Caco-2 (cell line): ENCODE results near the gene OGDH. TPM values are rescaled to one million over a fixed set of nuclear protein-coding genes. Genes with fewer than 3 reads are reported as not detected.

Experiments
- BruUV-seq: library from RNA; stranded (reverse); fragments of 400-500 nt; replicated peaks from 2 replicates; lab custom pipeline; 2021; lab: Mats Ljungman, UMichigan
- CTCF ChIA-PET: fragments of 300-600 bp; sonication (Branson Sonifier 250); formaldehyde crosslinking; loops from one replicate; lab custom pipeline; 2022; ENCODE audit warnings: antibody characterized with exemption; lab: Charles Lee
- POLR2A ChIA-PET: fragments of 300-600 bp; sonication (Branson Sonifier 250); formaldehyde crosslinking; loops from one replicate; lab custom pipeline; 2022; ENCODE audit warnings: antibody characterized with exemption; lab: Charles Lee
- DNase-seq, 2 experiments: peaks; one replicate each; pipeline versions ENCODE4 v3.0.0 to v3.0.0-alpha.2; 2020 to 2022
- H3K27me3 ChIP-seq: replicated peaks from 2 replicates; pipeline ENCODE4 v1.6.0; 2011; ENCODE audit warnings: low read length; ENCODE audit not compliant: control insufficient read depth, insufficient read depth
- H3K36me3 ChIP-seq: 2 replicates; pipeline ENCODE4 v1.5.1; 2011; ENCODE audit warnings: low read length; ENCODE audit not compliant: control insufficient read depth, insufficient read depth
- H3K4me1 ChIP-seq: fragments of 250-450 bp; sonication (Bioruptor Pico); 2 replicates; pipeline ENCODE4 v1.5.1; 2020; ENCODE audit warnings: mild to moderate bottlenecking
- H3K4me3 ChIP-seq: 2 replicates; pipeline ENCODE4 v1.5.1; 2011; ENCODE audit warnings: low read depth, mild to moderate bottlenecking, control low read depth, low read length
- H3K9me3 ChIP-seq: fragments of 250-450 bp; sonication (Bioruptor Pico); 2 replicates; pipeline ENCODE4 v1.5.1; 2020; ENCODE audit warnings: mild to moderate bottlenecking, moderate library complexity
- H3K27ac Mint-ChIP-seq: one replicate; pipeline ENCODE4 v1.8.0; 2022; ENCODE audit warnings: mixed read lengths; ENCODE audit not compliant: unreplicated experiment
- H3K27me3 Mint-ChIP-seq: one replicate; pipeline ENCODE4 v1.8.0; 2022; ENCODE audit warnings: mixed read lengths; ENCODE audit not compliant: insufficient read depth, unreplicated experiment
- H3K36me3 Mint-ChIP-seq: one replicate; pipeline ENCODE4 v1.8.0; 2022; ENCODE audit warnings: mild to moderate bottlenecking, mixed read lengths; ENCODE audit not compliant: insufficient read depth, unreplicated experiment
- H3K4me1 Mint-ChIP-seq: one replicate; pipeline ENCODE4 v1.8.0; 2022; ENCODE audit warnings: low read depth, mixed read lengths; ENCODE audit not compliant: unreplicated experiment
- H3K4me3 Mint-ChIP-seq: one replicate; pipeline ENCODE4 v1.8.0; 2022; ENCODE audit warnings: mild to moderate bottlenecking, moderate library complexity, mixed read lengths; ENCODE audit not compliant: unreplicated experiment
- H3K9me3 Mint-ChIP-seq: one replicate; pipeline ENCODE4 v1.8.0; 2022; ENCODE audit warnings: mixed read lengths; ENCODE audit not compliant: unreplicated experiment
- CTCF ChIP-seq, 2 experiments: fragments of 200-600 bp in 1 of 2; IDR thresholded peaks; 1 replicate in 1 of 2; 2 replicates in 1 of 2; pipeline versions ENCODE4 v1.5.1 to v1.8.0; 2011 to 2022; ENCODE audit warnings: antibody characterized with exemption in 1 of 2, control low read depth in 1 of 2, inconsistent platforms in 1 of 2, low read depth in 1 of 2, low read length in 1 of 2, mild to moderate bottlenecking in 1 of 2, moderate library complexity in 1 of 2; ENCODE audit not compliant: insufficient read depth in 1 of 2, severe bottlenecking in 1 of 2, unreplicated experiment in 1 of 2
- intact Hi-C: fragments of 100-400 bp; cut with micrococcal nuclease; formaldehyde crosslinking; loops from one replicate; pipeline ENCODE4 v1.10.0; 2022; ENCODE audit not compliant: unreplicated experiment
- total RNA-seq: library from RNA; stranded (reverse); gene quantifications from 2 replicates; pipeline ENCODE4 v1.2.3, GENCODE V29; 2022

Gene OGDH
- total RNA-seq, 1 experiment from 2014 or later = 62.1 TPM

- H3K9me3 ChIP-seq = no peaks in the 10 kb centered on the region
- no peak for TF ChIP-seq CTCF (IDR thresholded peaks at IDR 0.05; ENCODE audit: insufficient read depth in 1 of 2, low read depth in 1 of 2, low read length in 1 of 2, severe bottlenecking in 1 of 2, unreplicated experiment in 1 of 2)
- peaks cover 53% of the 10 kb centered on the region for H3K36me3 Mint-ChIP-seq
- BruUV-seq = no TSS peak
- ChIA-PET POLR2A (no interaction called here), CTCF (no interaction called here)
- intact Hi-C loops = no loop called here
- H3K36me3 ChIP-seq = peaks cover 6% of the 10 kb centered on the region; the same call in 1 of the 2 replicates
- H3K4me3 Mint-ChIP-seq = no peak overlapping the region
- no peaks in the 10 kb centered on the region for H3K27me3 Mint-ChIP-seq
- H3K4me3 ChIP-seq = no peak overlapping the region
- H3K4me1 ChIP-seq = no peaks in the 10 kb centered on the region
- H3K27me3 ChIP-seq = no peaks in the 10 kb centered on the region
- no peak for DNase-seq
- no peak overlapping the region for H3K27ac Mint-ChIP-seq
- H3K4me1 Mint-ChIP-seq = peaks cover 1% of the 10 kb centered on the region
- H3K9me3 Mint-ChIP-seq = no peaks in the 10 kb centered on the region
Observed at GRCh38 chr7:44673324-44673723, 66.9 kb downstream of the OGDH start.

- H3K27me3 Mint-ChIP-seq = no peaks in the 10 kb centered on the region
- no peaks in the 10 kb centered on the region for H3K9me3 ChIP-seq
- H3K4me1 Mint-ChIP-seq = peaks cover 6% of the 10 kb centered on the region
- no peak overlapping the region for H3K27ac Mint-ChIP-seq
- H3K36me3 ChIP-seq = peaks cover 7% of the 10 kb centered on the region; the same call in 1 of the 2 replicates
- BruUV-seq = no TSS peak
- H3K9me3 Mint-ChIP-seq = no peaks in the 10 kb centered on the region
- DNase-seq = no peak
- H3K4me3 Mint-ChIP-seq = no peak overlapping the region
- no peak overlapping the region for H3K4me3 ChIP-seq
- H3K36me3 Mint-ChIP-seq = peaks cover 54% of the 10 kb centered on the region
- H3K4me1 ChIP-seq = no peaks in the 10 kb centered on the region
- H3K27me3 ChIP-seq = no peaks in the 10 kb centered on the region
- ChIA-PET CTCF (no interaction called here), POLR2A (no interaction called here)
- intact Hi-C loops = no loop called here
- no peak for TF ChIP-seq CTCF (IDR thresholded peaks at IDR 0.05; ENCODE audit: insufficient read depth in 1 of 2, low read depth in 1 of 2, low read length in 1 of 2, severe bottlenecking in 1 of 2, unreplicated experiment in 1 of 2)
Observed at GRCh38 chr7:44673771-44674170, 67.3 kb downstream of the OGDH start.

DNA sequence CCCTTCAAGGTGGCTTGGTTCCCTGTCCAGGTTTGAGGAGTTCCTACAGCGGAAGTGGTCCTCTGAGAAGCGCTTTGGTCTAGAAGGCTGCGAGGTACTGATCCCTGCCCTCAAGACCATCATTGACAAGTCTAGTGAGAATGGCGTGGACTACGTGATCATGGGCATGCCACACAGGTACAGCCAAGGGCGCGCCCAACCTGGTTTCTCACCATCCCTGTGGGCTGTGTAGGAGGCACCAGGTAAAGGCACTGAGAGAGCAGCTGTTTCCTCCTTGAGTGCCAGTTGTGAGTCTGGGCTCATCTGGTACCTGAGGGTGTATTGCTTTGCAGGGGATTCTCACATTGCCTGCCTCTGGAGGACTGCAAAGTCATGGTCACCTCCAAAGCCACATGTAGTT lies 68.0 kb downstream of the OGDH start:
- Histone ChIP-seq H3K36me3 (peaks cover 9% of the 10 kb centered on the region; the same call in 1 of the 2 replicates), H3K9me3 (no peaks in the 10 kb centered on the region), H3K4me3 (no peak overlapping the region), H3K4me1 (no peaks in the 10 kb centered on the region), H3K27me3 (no peaks in the 10 kb centered on the region)
- DNase-seq = no peak
- intact Hi-C loops = no loop called here
- no peak for TF ChIP-seq CTCF (IDR thresholded peaks at IDR 0.05; ENCODE audit: insufficient read depth in 1 of 2, low read depth in 1 of 2, low read length in 1 of 2, severe bottlenecking in 1 of 2, unreplicated experiment in 1 of 2)
- peaks cover 54% of the 10 kb centered on the region for H3K36me3 Mint-ChIP-seq
- CTCF ChIA-PET = interaction anchor here (0.6 kb wide), 1 partner anchor 40 kb away, joined by 3 read pairs; no protein-coding TSS in a partner anchor
- H3K27me3 Mint-ChIP-seq = no peaks in the 10 kb centered on the region
- no peak overlapping the region for H3K4me3 Mint-ChIP-seq
- peaks cover 11% of the 10 kb centered on the region for H3K4me1 Mint-ChIP-seq
- no peak overlapping the region for H3K27ac Mint-ChIP-seq
- no TSS peak for BruUV-seq
- H3K9me3 Mint-ChIP-seq = no peaks in the 10 kb centered on the region
- POLR2A ChIA-PET = no interaction called here
